PFSK-1 (cell line): ENCODE data around the gene EML3.

ENCODE experiments used
- POLR2AphosphoS5 ChIP-seq: IDR thresholded peaks from 2 replicates; pipeline ENCODE4 v1.6.1; 2012; ENCODE audit warnings: low read depth, mild to moderate bottlenecking, control low read depth, low read length, moderate library complexity
- REST ChIP-seq, 2 experiments: IDR thresholded peaks; 2 replicates each; pipeline versions ENCODE4 v1.6.1 to v1.8.0; 2011 to 2012; ENCODE audit warnings: low read depth in 2 of 2, low read length in 2 of 2, control low read depth in 1 of 2, inconsistent platforms in 1 of 2, mild to moderate bottlenecking in 1 of 2, moderate library complexity in 1 of 2; ENCODE audit not compliant: insufficient read depth in 1 of 2
- TAF1 ChIP-seq: IDR thresholded peaks from 2 replicates; pipeline ENCODE4 v1.6.1; 2012; ENCODE audit warnings: low read length, control low read depth, borderline replicate concordance; ENCODE audit not compliant: insufficient read depth

GRCh38 chr11:62554387-62555167, 58.0 kb downstream of the EML3 start:
- TF ChIP-seq POLR2AphosphoS5 = no peak
- no peak for TF ChIP-seq REST (IDR thresholded peaks at IDR 0.05; ENCODE audit: insufficient read depth in 1 of 2, low read depth in 2 of 2, low read length in 2 of 2)
- no peak for TF ChIP-seq TAF1
